Astrocyte of the spinal cord (primary cell): ENCODE results near the gene GOT1.

Source experiments
- DNase-seq: peaks from one replicate; pipeline ENCODE4 v3.0.0; 2011; ENCODE audit warnings: low read depth, low spot score
- H3K4me3 ChIP-seq: 2 replicates; pipeline ENCODE4 v1.5.1; 2011; ENCODE audit warnings: low read depth, mild to moderate bottlenecking, low read length, moderate library complexity
- in situ Hi-C: cut with HindIII; loops from 2 replicates; pipeline ENCODE4 v1.10.0; 2017; ENCODE audit warnings: low sequenced_read_pairs
- TF ChIP-seq, protein P1 (sequence below): IDR thresholded peaks from 2 replicates; pipeline ENCODE4 v1.5.1; 2012; ENCODE audit warnings: low read depth, mild to moderate bottlenecking, low read length, inconsistent platforms

The GOT1 gene

DNA sequence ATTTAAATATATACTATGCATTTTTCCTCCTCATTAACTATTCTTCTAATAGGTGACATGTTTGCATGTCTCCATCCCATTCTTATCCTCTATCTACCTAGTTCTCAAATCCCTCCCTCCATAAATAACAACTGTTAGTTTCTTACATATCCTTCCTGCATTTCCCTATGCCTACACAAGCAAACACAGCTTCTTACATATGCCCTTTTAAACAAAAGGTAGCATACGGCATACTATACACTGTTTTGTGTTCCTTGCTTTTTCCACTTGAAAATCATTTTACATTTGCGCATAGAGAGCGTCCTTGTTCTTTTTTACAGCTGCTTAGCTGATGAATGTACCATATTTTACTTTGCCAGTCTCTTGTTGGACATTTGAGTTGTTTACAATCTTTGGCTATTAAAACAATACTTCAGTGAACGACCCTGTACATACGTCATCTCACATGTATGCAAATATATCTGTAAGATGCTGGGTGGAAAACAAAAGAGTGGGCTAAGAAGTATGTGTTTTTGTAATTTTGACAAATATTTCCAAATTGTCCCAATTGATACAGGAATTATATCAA lies 7.8 kb downstream of the GOT1 start:
- in situ Hi-C loops: no loop called here
- H3K4me3 ChIP-seq: no peak overlapping the region
- no peak for DNase-seq
- TF ChIP-seq, protein P1, sequence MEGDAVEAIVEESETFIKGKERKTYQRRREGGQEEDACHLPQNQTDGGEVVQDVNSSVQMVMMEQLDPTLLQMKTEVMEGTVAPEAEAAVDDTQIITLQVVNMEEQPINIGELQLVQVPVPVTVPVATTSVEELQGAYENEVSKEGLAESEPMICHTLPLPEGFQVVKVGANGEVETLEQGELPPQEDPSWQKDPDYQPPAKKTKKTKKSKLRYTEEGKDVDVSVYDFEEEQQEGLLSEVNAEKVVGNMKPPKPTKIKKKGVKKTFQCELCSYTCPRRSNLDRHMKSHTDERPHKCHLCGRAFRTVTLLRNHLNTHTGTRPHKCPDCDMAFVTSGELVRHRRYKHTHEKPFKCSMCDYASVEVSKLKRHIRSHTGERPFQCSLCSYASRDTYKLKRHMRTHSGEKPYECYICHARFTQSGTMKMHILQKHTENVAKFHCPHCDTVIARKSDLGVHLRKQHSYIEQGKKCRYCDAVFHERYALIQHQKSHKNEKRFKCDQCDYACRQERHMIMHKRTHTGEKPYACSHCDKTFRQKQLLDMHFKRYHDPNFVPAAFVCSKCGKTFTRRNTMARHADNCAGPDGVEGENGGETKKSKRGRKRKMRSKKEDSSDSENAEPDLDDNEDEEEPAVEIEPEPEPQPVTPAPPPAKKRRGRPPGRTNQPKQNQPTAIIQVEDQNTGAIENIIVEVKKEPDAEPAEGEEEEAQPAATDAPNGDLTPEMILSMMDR: no peak

DNA sequence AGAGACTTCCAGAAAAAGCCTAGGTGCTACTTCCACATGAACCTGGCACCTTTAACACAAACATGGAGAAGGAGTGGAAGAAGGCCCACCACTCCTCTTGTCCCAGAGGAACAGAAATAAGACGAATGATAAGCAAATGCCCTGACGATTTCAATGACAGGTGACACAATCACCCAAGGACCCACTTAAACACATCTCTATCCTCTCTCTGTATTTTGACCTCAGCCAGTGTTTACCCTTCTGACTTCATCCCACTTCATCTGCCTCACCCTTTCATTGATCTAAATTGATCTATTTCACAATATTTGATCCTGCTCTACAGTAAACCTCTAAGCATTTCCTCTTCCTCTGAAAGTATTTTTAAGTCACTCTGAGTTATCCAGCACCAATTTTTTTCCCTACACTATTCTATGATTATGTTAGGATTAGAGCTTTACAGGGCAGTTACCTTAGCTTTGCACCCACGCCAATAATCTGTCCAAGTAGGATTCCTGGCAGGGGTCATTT lies 9.1 kb downstream of the GOT1 start:
- TF ChIP-seq, protein P1: no peak
- in situ Hi-C loops: no loop called here
- DNase-seq: no peak
- no peak overlapping the region for H3K4me3 ChIP-seq

DNA sequence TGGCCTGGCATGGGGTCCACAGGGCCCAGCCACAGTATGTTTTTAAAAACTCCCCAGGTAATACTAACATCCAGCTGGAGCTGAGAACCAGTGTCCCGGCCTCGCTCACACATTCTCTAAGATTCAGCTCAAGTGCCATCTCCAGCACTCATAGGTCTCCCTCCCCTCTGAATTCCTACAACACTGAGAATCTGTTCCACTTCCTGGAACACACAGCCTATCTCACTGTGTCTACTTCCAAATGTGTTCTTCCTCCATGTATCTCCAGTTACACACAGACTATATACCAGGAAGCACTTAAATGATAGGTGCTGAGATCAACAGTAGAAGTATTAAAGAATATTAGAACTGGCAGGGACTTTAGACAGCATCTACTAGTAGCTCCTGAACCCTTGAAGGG lies 10.7 kb downstream of the GOT1 start:
- DNase-seq: no peak
- TF ChIP-seq, protein P1: no peak
- H3K4me3 ChIP-seq: no peak overlapping the region
- in situ Hi-C loops: no loop called here

DNA sequence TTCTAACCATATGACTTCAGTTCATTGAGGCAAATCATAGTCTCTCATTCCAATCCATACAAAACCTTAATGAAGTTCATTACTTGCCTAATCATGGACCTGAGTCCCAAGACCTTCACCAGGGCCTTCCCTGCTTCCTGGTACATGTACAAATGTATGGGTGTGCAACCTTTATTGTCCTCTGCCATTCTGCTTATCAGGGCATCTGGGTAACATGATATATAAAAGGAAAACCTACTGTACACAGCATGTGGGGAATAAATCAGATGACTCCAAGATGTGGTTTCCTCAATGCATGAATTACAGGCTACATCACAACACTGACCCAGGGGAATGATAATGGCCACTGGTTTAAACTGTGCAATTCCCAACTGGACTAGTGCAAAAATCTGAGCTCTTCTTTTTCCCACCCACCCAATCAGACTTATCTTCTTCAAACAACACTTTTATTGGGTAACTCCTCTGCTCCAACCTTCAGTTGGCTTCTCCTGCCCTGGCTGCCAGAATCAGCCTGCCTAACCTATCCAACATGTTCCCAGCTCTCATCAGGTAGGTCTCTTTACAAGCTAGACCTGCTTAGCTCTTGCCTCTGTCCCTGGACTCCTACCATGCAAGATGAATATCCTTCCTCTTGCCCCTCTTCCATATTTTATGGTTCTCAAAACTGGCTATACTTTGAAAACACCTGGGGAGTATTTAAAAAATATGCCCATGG lies 11.4 kb downstream of the GOT1 start:
- H3K4me3 ChIP-seq: no peak overlapping the region
- TF ChIP-seq, protein P1: no peak
- in situ Hi-C loops: no loop called here
- DNase-seq: no peak

DNA sequence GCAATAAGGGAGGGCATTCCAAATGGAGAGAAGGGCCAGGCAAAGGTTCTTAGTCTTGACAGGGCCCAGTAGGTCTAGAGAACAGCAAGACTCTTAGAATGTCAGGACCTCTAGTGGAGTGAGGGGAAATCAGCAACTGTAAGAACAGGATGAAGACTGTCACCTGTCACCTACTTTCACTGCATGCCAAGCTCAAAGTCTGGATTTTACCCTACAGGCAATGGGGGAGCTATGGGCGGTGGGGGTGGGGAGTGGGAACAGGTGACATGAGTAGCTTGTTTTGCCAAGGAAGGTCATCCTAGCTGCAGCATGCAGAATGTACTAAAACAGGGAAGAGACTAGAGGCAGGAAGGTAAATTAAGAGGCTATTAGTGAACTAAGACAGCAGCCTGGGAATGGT lies 18.3 kb downstream of the GOT1 start:
- DNase-seq: no peak
- in situ Hi-C loops: no loop called here
- no peak overlapping the region for H3K4me3 ChIP-seq
- TF ChIP-seq, protein P1: no peak

DNA sequence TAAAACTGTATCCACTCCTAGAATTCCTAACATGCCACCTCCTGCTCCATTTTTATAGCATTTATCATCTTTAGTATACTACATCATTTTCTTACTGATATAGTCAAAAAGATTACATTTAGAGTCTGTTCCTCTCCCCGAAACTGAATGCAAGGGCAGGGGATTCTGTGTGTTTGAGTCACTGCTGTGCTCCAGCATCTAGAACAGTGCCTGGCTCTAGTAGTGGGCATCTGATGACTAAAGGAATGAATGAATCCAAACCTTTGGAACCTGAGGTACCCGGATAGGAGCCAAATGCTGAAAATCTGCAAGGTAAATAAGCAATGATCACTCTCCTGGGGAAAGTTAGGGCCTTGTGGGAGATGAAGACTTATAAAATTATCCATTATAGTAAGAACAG lies 18.9 kb downstream of the GOT1 start:
- in situ Hi-C loops: no loop called here

More for the DNA sequence above, 18.9 kb downstream of the GOT1 start:
- TF ChIP-seq, protein P1: no peak
- H3K4me3 ChIP-seq: no peak overlapping the region
- no peak for DNase-seq
